Sigmoid colon (tissue), 4 donors: ENCODE measurements around the gene EXOC6B.

ENCODE experiments used
- CTCF ChIP-seq, 4 experiments: fragments of 450-650 bp in 3 of 4; fragments of 200-600 bp in 1 of 4; IDR thresholded peaks; one replicate each; pipeline ENCODE4 v1.5.1; 2016 to 2019; ENCODE audit warnings: antibody characterized with exemption in 4 of 4, mild to moderate bottlenecking in 3 of 4, moderate library complexity in 2 of 4
- EP300 ChIP-seq, 4 donors: sonication (generic); formaldehyde crosslinking; IDR thresholded peaks; one replicate each; pipeline ENCODE4 v1.6.1; 2017; ENCODE audit warnings: antibody characterized with exemption in 4 of 4
- POLR2A ChIP-seq, 2 donors: fragments of 450-650 bp; IDR thresholded peaks; one replicate each; pipeline ENCODE4 v1.6.1; 2016; ENCODE audit warnings: antibody characterized with exemption in 2 of 2, mild to moderate bottlenecking in 2 of 2, moderate library complexity in 2 of 2

GRCh38 chr2:72674982-72675915 lies 150.6 kb downstream of the EXOC6B start:
- no peak for TF ChIP-seq CTCF (IDR thresholded peaks at IDR 0.05)
- TF ChIP-seq POLR2A (IDR thresholded peaks at IDR 0.05): no peak
- TF ChIP-seq EP300 (IDR thresholded peaks at IDR 0.05): no peak
